GM13977 (cell line): ENCODE data around the gene LHFPL6.

ENCODE experiments used
- DNase-seq: peaks from one replicate; pipeline ENCODE4 v3.0.0; 2012; ENCODE audit warnings: low spot score
- in situ Hi-C: fragments of 300-500 bp; cut with MboI; formaldehyde crosslinking; loops from one replicate; pipeline ENCODE4 v1.12.0; 2022; ENCODE audit warnings: low sequenced_read_pairs, low pct_unique_long_range_greater_than_20kb, mixed read lengths, inconsistent platforms; ENCODE audit not compliant: unreplicated experiment
- TF ChIP-seq, protein P1 (sequence below): IDR thresholded peaks from 2 replicates; pipeline ENCODE4 v1.5.1; 2012; ENCODE audit warnings: mild to moderate bottlenecking, control low read depth; ENCODE audit not compliant: insufficient read depth; ENCODE audit errors: extremely low read depth, missing control alignments

Gene LHFPL6

DNA sequence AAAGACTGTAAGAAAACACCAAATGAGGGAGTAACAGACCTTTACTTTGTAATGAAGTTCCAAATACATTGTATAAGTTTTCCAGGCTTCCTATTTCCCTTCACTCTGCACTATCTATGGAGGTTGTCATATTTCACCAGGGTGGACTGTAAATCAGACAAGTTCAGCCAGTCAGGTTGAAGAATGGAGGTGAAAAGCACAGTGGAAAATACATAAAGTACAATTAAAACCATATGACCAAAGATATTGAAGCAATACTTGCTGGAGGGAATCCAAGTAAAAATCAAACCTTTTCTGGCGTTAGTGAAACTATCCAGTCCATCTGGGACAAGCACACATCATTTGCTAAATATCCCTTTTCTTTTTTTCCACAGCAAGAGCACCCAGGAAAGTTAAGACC, 3.2 kb downstream of the LHFPL6 start:
- in situ Hi-C loops = loop anchor here (25.0 kb wide), 2 partner anchors 463 to 538 kb away; no protein-coding TSS in a partner anchor

DNA sequence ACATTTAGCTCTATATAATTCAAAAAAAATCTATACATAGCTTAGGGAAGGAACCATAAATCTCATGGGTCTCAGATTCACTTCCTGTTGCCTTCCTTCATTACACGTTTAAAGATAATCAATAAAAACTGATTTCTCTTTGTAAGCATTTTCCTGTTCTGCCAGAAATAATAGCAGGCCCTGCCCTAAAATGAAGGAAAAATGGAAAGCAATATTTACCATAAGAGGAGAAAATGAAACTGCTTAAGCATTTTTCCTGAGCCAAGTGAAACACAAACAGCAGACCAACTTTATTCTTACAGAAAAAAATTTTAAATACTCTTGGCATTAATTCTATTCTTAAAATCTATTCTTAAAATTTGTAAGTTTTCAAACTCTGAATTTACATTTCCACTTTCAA, 4.0 kb downstream of the LHFPL6 start:
- in situ Hi-C loops = no loop called here
- TF ChIP-seq, protein P1, sequence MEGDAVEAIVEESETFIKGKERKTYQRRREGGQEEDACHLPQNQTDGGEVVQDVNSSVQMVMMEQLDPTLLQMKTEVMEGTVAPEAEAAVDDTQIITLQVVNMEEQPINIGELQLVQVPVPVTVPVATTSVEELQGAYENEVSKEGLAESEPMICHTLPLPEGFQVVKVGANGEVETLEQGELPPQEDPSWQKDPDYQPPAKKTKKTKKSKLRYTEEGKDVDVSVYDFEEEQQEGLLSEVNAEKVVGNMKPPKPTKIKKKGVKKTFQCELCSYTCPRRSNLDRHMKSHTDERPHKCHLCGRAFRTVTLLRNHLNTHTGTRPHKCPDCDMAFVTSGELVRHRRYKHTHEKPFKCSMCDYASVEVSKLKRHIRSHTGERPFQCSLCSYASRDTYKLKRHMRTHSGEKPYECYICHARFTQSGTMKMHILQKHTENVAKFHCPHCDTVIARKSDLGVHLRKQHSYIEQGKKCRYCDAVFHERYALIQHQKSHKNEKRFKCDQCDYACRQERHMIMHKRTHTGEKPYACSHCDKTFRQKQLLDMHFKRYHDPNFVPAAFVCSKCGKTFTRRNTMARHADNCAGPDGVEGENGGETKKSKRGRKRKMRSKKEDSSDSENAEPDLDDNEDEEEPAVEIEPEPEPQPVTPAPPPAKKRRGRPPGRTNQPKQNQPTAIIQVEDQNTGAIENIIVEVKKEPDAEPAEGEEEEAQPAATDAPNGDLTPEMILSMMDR = no peak
- no peak for DNase-seq

More for the DNA sequence above, 3.2 kb downstream of the LHFPL6 start:
- TF ChIP-seq, protein P1 = no peak
- DNase-seq = no peak

DNA sequence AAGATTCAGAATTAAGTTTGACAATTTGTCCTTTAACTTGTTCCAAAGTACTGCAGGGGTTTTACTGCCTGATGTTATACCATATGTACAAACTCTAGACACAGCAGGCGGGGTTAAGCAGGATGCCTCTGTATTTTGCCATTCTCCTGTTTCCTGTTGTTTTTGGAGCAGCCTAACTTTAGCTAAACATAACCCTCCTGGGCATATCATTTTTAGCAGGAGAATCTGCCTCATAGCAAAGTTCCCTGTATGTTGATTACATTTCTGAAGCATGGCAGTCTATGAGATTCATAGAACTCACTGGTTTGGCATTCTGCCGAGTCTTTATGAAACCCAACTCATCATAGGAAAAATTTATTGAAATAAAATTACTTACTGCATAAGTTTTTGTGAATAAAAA, 5.2 kb downstream of the LHFPL6 start:
- TF ChIP-seq, protein P1 = no peak
- in situ Hi-C loops = no loop called here

DNA sequence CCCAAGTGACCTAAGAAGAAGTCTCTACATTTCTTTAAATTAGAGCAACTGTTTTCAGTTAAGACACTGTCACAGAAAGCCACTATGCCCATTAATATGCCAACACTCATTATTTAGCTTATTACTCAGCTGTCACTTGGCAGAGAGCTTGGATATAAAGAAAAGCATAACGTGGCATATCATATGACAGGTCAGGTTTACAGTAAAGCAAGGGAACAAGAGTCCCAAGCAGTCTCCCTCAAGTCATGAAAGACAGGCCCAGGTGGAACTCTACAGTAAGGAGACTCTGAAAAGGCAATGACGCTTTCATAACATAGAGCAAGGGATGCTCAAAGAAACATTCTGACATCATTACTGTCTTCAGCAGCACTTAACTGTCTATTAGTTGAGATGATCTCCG, 6.3 kb downstream of the LHFPL6 start:
- TF ChIP-seq, protein P1 = no peak
- in situ Hi-C loops = no loop called here
- DNase-seq = no peak

More for the DNA sequence above, 5.2 kb downstream of the LHFPL6 start:
- no peak for DNase-seq

DNA sequence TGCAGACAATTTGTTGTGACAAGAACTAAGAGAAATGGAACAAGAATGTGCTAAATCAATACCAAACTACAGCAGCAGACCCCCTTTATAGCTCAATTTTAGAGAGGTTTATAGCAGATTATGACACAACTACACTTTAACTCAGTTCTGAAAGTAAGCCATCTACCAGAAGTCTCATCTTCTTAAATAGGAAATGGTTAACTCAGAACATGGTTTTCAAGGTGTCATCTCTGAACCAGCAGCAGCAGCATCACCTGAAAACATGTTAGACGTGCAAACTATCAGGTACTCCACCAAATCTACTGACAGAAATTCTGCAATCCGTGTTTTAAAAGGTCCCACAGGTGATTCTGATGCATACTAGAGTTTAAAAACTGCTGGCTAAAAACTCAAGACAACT, 6.8 kb downstream of the LHFPL6 start:
- TF ChIP-seq, protein P1 = no peak
- in situ Hi-C loops = no loop called here
- DNase-seq = no peak

DNA sequence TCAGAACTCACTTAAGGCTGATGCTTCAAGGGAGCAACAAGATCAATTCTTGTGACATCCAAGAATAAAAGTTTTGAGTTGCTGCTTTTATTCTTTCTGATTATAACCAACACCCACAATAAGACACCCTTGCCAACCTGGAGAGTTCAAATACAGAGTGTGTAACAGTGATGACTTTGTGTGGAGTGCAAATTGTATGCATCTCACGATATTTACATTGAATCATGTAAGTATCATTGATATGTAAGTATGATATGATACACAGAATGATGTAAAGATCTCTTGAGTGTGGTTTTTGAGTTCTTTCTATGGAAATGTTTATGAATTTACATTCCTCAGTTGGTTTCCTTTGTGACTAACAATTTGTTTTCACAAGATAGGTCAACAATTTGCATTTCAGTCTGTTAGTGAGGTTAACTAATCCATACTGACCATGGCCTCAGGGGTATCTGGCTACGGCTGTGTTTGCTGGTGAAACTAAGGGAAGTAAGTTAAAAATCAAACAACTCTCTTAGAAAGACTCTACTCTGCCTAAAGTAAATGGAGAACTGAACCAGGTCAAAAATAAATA, 12.4 kb downstream of the LHFPL6 start:
- no peak for DNase-seq
- TF ChIP-seq, protein P1 = no peak
- in situ Hi-C loops = no loop called here
